ENCODE results near the gene JAGN1. TPM values are rescaled to one million over a fixed set of nuclear protein-coding genes. Genes with fewer than 3 reads are reported as not detected.
A peak's percentile ranks its signal among the peaks of the same experiment; 100 is the strongest.

JAGN1 gene
- total RNA-seq, 2 experiments from 2014 or later = 14.4 to 15.1 TPM

DNA sequence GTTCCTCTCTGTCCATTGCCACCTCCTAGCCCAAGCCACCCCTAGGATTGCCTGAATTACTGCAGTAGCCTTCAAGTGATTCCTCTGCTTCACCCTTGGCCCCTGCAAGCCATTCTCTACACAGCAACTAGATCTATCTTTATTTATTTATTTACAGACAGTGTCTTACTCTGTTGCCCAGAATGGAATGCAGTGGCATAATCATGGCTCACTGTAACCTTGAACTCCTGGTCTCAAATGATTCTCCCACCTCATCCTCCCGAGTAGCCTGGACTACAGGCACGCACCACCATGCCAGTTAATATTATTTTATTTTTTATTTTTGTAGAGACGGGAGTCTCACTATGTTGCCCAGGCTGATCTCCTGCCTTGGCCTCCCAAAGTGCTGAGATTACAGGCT is 1.9 kb upstream of the JAGN1 start:
- no peaks in the 10 kb centered on the region for H3K27me3 ChIP-seq (ENCODE audit: control insufficient read depth in 1 of 2, insufficient read depth in 2 of 2, low read length in 2 of 2)
- TF ChIP-seq, protein P1, sequence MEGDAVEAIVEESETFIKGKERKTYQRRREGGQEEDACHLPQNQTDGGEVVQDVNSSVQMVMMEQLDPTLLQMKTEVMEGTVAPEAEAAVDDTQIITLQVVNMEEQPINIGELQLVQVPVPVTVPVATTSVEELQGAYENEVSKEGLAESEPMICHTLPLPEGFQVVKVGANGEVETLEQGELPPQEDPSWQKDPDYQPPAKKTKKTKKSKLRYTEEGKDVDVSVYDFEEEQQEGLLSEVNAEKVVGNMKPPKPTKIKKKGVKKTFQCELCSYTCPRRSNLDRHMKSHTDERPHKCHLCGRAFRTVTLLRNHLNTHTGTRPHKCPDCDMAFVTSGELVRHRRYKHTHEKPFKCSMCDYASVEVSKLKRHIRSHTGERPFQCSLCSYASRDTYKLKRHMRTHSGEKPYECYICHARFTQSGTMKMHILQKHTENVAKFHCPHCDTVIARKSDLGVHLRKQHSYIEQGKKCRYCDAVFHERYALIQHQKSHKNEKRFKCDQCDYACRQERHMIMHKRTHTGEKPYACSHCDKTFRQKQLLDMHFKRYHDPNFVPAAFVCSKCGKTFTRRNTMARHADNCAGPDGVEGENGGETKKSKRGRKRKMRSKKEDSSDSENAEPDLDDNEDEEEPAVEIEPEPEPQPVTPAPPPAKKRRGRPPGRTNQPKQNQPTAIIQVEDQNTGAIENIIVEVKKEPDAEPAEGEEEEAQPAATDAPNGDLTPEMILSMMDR (IDR thresholded peaks at IDR 0.05) = no peak
- H3K4me1 ChIP-seq (ENCODE audit: insufficient read depth, low read length) = peaks cover 16% of the 10 kb centered on the region
- H3K4me3 ChIP-seq (ENCODE audit: low read length) = no peak overlapping the region
- Mint-ChIP-seq H3K4me1 (ENCODE audit: low read depth) (peaks cover 34% of the 10 kb centered on the region), H3K27me3 (no peaks in the 10 kb centered on the region), H3K4me3 (peak overlapping the region; percentile 51), H3K27ac (peak overlapping the region; percentile 3), H3K9me3 (no peaks in the 10 kb centered on the region), H3K36me3 (ENCODE audit: low read depth) (peaks cover 27% of the 10 kb centered on the region)
- no peaks in the 10 kb centered on the region for H3K9me3 ChIP-seq (ENCODE audit: control insufficient read depth in 1 of 2, insufficient read depth in 1 of 2, low read length in 2 of 2)
- ChIA-PET CTCF (interaction anchor here (1.3 kb wide), 1 partner anchor 44 kb away, joined by 3 read pairs; the partner anchor contains the start of gene CRELD1), POLR2A (interaction anchor here (3.7 kb wide), 1 partner anchor 44 kb away, joined by 98 read pairs; the partner anchor contains the start of gene CRELD1)
- H3K27ac ChIP-seq (ENCODE audit: low read depth in 1 of 2, low read length in 2 of 2) = no peak overlapping the region
- no peak for DNase-seq
- peaks cover 13% of the 10 kb centered on the region for H3K36me3 ChIP-seq (ENCODE audit: insufficient read depth, low read length)
- intact Hi-C loops (cut with DNase I, micrococcal nuclease) = loop anchor here in 1 of 2 experiments (5.0 kb wide), 2 partner anchors 139 to 156 kb away; partner anchors contain the start of genes BRPF1 and FANCD2
- ATAC-seq (ENCODE audit: poor library complexity) = no peak

- CTCF ChIA-PET = interaction anchor here (0.5 to 1.3 kb wide), 3 partner anchors 44 to 94 kb away, joined by 3 read pairs; partner anchors contain the start of gene CRELD1
- ATAC-seq (ENCODE audit: poor library complexity) = no peak
- intact Hi-C loops (cut with DNase I, micrococcal nuclease) = loop anchor here in 1 of 2 experiments (5.0 kb wide), 2 partner anchors 138 to 157 kb away; partner anchors contain the start of genes BRPF1 and FANCD2
Measured at GRCh38 chr3:9889405-9889804, 1.0 kb upstream of the JAGN1 start.

DNA sequence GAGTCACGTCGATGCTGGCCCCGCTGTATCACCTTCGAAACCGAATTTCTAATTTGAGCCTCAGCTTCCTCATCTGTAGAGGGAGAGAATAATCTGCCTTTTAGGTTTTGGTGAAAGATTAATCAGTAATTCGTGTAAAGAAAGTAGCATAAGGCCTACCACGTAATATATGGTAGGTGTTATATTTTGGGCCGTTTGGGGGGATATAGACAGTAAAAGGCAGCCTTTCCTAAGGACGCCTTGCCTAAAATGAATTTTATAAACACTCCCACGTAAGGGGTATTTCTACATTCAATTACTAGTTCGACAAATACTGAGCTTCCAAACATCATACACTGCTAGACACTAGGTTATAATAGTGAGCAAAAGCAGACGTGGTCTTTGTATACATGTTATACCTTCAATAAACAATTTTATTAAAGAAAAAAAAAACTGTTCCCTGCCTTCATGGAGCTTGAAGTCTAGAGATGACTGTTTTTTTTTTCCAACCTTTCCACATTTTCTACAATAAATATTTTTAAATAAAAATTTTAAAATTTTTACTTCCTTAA is 737 bp downstream of the JAGN1 start:
- Mint-ChIP-seq H3K4me3 (peak overlapping the region; percentile 99), H3K27ac (peak overlapping the region; percentile 95), H3K9me3 (no peaks in the 10 kb centered on the region), H3K36me3 (ENCODE audit: low read depth) (peaks cover 42% of the 10 kb centered on the region), H3K4me1 (ENCODE audit: low read depth) (peaks cover 55% of the 10 kb centered on the region), H3K27me3 (no peaks in the 10 kb centered on the region)
- H3K27me3 ChIP-seq (ENCODE audit: control insufficient read depth in 1 of 2, insufficient read depth in 2 of 2, low read length in 2 of 2) = no peaks in the 10 kb centered on the region
- peak overlapping the region; percentile 99 to 100 for H3K27ac ChIP-seq (ENCODE audit: low read depth in 1 of 2, low read length in 2 of 2)
- DNase-seq = no peak
- peaks cover 18% of the 10 kb centered on the region for H3K36me3 ChIP-seq (ENCODE audit: insufficient read depth, low read length)
- TF ChIP-seq, protein P1 (IDR thresholded peaks at IDR 0.05) = no peak
- H3K4me3 ChIP-seq (ENCODE audit: low read length) = peak overlapping the region; percentile 95
- H3K4me1 ChIP-seq (ENCODE audit: insufficient read depth, low read length) = peaks cover 22% of the 10 kb centered on the region
- ATAC-seq (ENCODE audit: poor library complexity) = no peak
- ChIA-PET CTCF (interaction anchor here (0.7 to 2.4 kb wide), 4 partner anchors 40 to 430 kb away, joined by 3 to 14 read pairs (median 5); partner anchors contain the start of genes CRELD1 and SEC13), POLR2A (interaction anchor here (0.5 to 3.7 kb wide), 27 partner anchors 11 to 495 kb away, joined by 3 to 98 read pairs (median 6); partner anchors contain the start of genes ARPC4, CRELD1, EMC3 and IL17RC)
- intact Hi-C loops (cut with DNase I, micrococcal nuclease) = loop anchor here (2.0 to 5.0 kb wide), 7 partner anchors 42 to 430 kb away; partner anchors contain the start of genes CRELD1 (in 2 of the 2), RPUSD3 (in 2 of the 2), OGG1 (in 1 of the 2) and PRRT3 (in 1 of the 2)
- no peaks in the 10 kb centered on the region for H3K9me3 ChIP-seq (ENCODE audit: control insufficient read depth in 1 of 2, insufficient read depth in 1 of 2, low read length in 2 of 2)

More at GRCh38 chr3:9889405-9889804, 1.0 kb upstream of the JAGN1 start:
- POLR2A ChIA-PET = interaction anchor here (0.6 to 3.7 kb wide), 9 partner anchors 31 to 493 kb away, joined by 3 to 98 read pairs (median 6); partner anchors contain the start of genes ARPC4, CRELD1, EMC3 and MTMR14
- Mint-ChIP-seq H3K9me3 (no peaks in the 10 kb centered on the region), H3K36me3 (ENCODE audit: low read depth) (peaks cover 35% of the 10 kb centered on the region), H3K27me3 (no peaks in the 10 kb centered on the region), H3K27ac (peak overlapping the region; percentile 95), H3K4me1 (ENCODE audit: low read depth) (peaks cover 42% of the 10 kb centered on the region), H3K4me3 (peak overlapping the region; percentile 55)
- TF ChIP-seq, protein P1 (IDR thresholded peaks at IDR 0.05) = no peak
- DNase-seq = no peak
- Histone ChIP-seq H3K4me3 (ENCODE audit: low read length) (no peak overlapping the region), H3K27me3 (ENCODE audit: control insufficient read depth in 1 of 2, insufficient read depth in 2 of 2, low read length in 2 of 2) (no peaks in the 10 kb centered on the region), H3K36me3 (ENCODE audit: insufficient read depth, low read length) (peaks cover 18% of the 10 kb centered on the region), H3K4me1 (ENCODE audit: insufficient read depth, low read length) (peaks cover 16% of the 10 kb centered on the region), H3K27ac (ENCODE audit: low read depth in 1 of 2, low read length in 2 of 2) (no peak overlapping the region), H3K9me3 (ENCODE audit: control insufficient read depth in 1 of 2, insufficient read depth in 1 of 2, low read length in 2 of 2) (no peaks in the 10 kb centered on the region)

All from CD4-positive, alpha-beta T cell (primary cell).